Liver (tissue), 10 donors: ENCODE data around the gene YY1. TPM values are rescaled to one million over a fixed set of nuclear protein-coding genes. Genes with fewer than 3 reads are reported as not detected.

Source experiments
- DNase-seq: peaks from one replicate; pipeline ENCODE4 v3.0.0-alpha.2; 2017; ENCODE audit warnings: low spot score
- H3K27ac ChIP-seq, 2 donors: one replicate each; pipeline ENCODE4 v1.7.0; 2013; ENCODE audit warnings: inconsistent platforms in 2 of 2, low read length in 2 of 2, control low read depth in 1 of 2, low read depth in 1 of 2, mild to moderate bottlenecking in 1 of 2
- H3K27me3 ChIP-seq, 4 donors: one replicate each; pipeline versions ENCODE4 v1.6.1 to v1.7.0; 2013; ENCODE audit warnings: low read length in 3 of 4, inconsistent platforms in 1 of 4, mild to moderate bottlenecking in 1 of 4, moderate library complexity in 1 of 4; ENCODE audit not compliant: control insufficient read depth in 4 of 4, insufficient read depth in 4 of 4
- H3K36me3 ChIP-seq, 4 donors: one replicate each; pipeline versions ENCODE4 v1.6.1 to v1.7.0; 2013; ENCODE audit warnings: low read length in 3 of 4, mild to moderate bottlenecking in 3 of 4, low read depth in 1 of 4, moderate library complexity in 1 of 4; ENCODE audit not compliant: control insufficient read depth in 4 of 4, insufficient read depth in 3 of 4
- H3K4me1 ChIP-seq, 4 donors: one replicate each; pipeline versions ENCODE4 v1.6.1 to v1.7.0; 2013; ENCODE audit warnings: low read length in 3 of 4, mild to moderate bottlenecking in 3 of 4, moderate library complexity in 1 of 4; ENCODE audit not compliant: control insufficient read depth in 4 of 4, insufficient read depth in 4 of 4
- H3K4me3 ChIP-seq, 3 donors: one replicate each; pipeline versions ENCODE4 v1.6.1 to v1.7.0; 2013; ENCODE audit warnings: low read length in 3 of 3, control low read depth in 1 of 3, low read depth in 1 of 3, mild to moderate bottlenecking in 1 of 3
- H3K9ac ChIP-seq, 2 donors: one replicate each; pipeline ENCODE4 v1.7.0; 2013; ENCODE audit warnings: low read length in 2 of 2, mild to moderate bottlenecking in 2 of 2, moderate library complexity in 2 of 2, control low read depth in 1 of 2, low read depth in 1 of 2
- H3K9me3 ChIP-seq, 4 donors: one replicate each; pipeline versions ENCODE4 v1.6.1 to v1.7.0; 2013; ENCODE audit warnings: low read length in 3 of 4; ENCODE audit not compliant: control insufficient read depth in 4 of 4
- FOXA1 ChIP-seq: IDR thresholded peaks from 2 replicates; pipeline ENCODE4 v1.6.1; 2016; ENCODE audit warnings: antibody characterized with exemption
- JUND ChIP-seq, 2 donors: IDR thresholded peaks; 2 replicates each; pipeline ENCODE4 v1.6.1; 2016; ENCODE audit warnings: antibody characterized with exemption in 2 of 2
- SP1 ChIP-seq: IDR thresholded peaks from 2 replicates; pipeline ENCODE4 v1.6.1; 2018; ENCODE audit warnings: antibody characterized with exemption, mild to moderate bottlenecking
- WGBS: extraction: QIAGEN DNeasy Blood & Tissue Kit; methylation state at CpG from one replicate; pipeline ENCODE4 v1.1.7; 2013; 5-methylcytosine and 5-hydroxymethylcytosine counted together
- polyA plus RNA-seq, 2 donors: library from polyadenylated mRNA; stranded (reverse) in 1 of 2; unstranded in 1 of 2; fragments of 200-250 nt in 1 of 2; fragments of >200 nt in 1 of 2; fragmentation: Nextera tagmentation in 1 of 2; extraction: Ambion mirVana in 1 of 2; gene quantifications; one replicate each; pipeline versions ENCODE4 v1.2.1 to v1.2.3, GENCODE V29; 2013 to 2015
- small RNA-seq: library from RNA; depleted of rRNA; stranded (forward); fragments of <200 nt; gene quantifications from one replicate; pipeline ENCODE3, GENCODE V24; 2014
- total RNA-seq, 2 donors: library from RNA; depleted of rRNA; stranded (reverse); fragments of >200 nt; gene quantifications; one replicate each; pipeline ENCODE4 v1.2.3, GENCODE V29; 2014
- donor health status: healthy.
- donor health status: healthy.
- donor health status: healthy.
- donor health status: healthy.
- donor health status: healthy.

The YY1 gene
- total and polyA plus RNA-seq, 4 donors, result 15.8 to 37.4 (median 28.8) TPM

- TF ChIP-seq JUND (IDR thresholded peaks at IDR 0.05) (no peak), SP1 (peak; percentile 2), FOXA1 (no peak)
- Histone ChIP-seq H3K36me3 (peaks cover 9 to 28% (median 12%) of the 10 kb centered on the region in 4 donors), H3K9ac (no peak overlapping the region), H3K4me1 (peaks cover 3 to 22% (median 12%) of the 10 kb centered on the region in 4 donors), H3K27ac (peak overlapping the region; percentile 11 to 45), H3K27me3 (no peaks in the 10 kb centered on the region), H3K9me3 (no peaks in the 10 kb centered on the region), H3K4me3 (no peak overlapping the region)
- WGBS, result 50% methylated on average over 11 of the region's 11 CpGs
- DNase-seq, result peak; percentile 28
Measured at GRCh38 chr14:100332071-100332639, 93.2 kb downstream of the YY1 start.

Small RNA genes lying within 50 kb of the gene (small RNA-seq; reads per million reads assigned to genes)
- gene MIR345 (22.5 reads per million, percentile 96 among the genes with 10 or more reads in this experiment), gene RN7SL523P (not detected)

Other genes with a start within 250 kb of the YY1 start
- 10 to 100 TPM; 11.3 to 85.9 TPM for gene EVL, start 173.7 kb upstream of the YY1 start, total RNA-seq
- 10 to 100 TPM; 33.2 to 34.7 TPM for gene EVL, start 173.7 kb upstream of the YY1 start, polyA plus RNA-seq
- under 1 TPM; 0.17 to 0.37 TPM for gene DEGS2, start 79.5 kb upstream of the YY1 start, total RNA-seq
- under 1 TPM; 0.13 to 0.42 TPM for gene DEGS2, start 79.5 kb upstream of the YY1 start, polyA plus RNA-seq
- 10 to 100 TPM in 1 of 2 donors, 1 to 10 TPM in 1; 4.4 to 13.9 TPM for gene SLC25A29, start 67.3 kb downstream of the YY1 start, total RNA-seq
- gene SLC25A29, start 67.3 kb downstream of the YY1 start, polyA plus RNA-seq, result 10 to 100 TPM in 1 of 2 donors, 1 to 10 TPM in 1; 2.4 to 13.4 TPM
- 100 to 1,000 TPM in 1 of 2 donors, 10 to 100 TPM in 1; 23.7 to 454 TPM for gene SLC25A47, start 84.2 kb downstream of the YY1 start, total RNA-seq
- gene SLC25A47, start 84.2 kb downstream of the YY1 start, polyA plus RNA-seq, result 100 to 1,000 TPM; 128 to 469 TPM
- 1 to 10 TPM; 5.1 to 8.3 TPM for gene WDR25, start 137.3 kb downstream of the YY1 start, total RNA-seq
- gene WDR25, start 137.3 kb downstream of the YY1 start, polyA plus RNA-seq, result 1 to 10 TPM; 3.2 to 5.0 TPM